ENCODE results near the gene CPVL.

DNA sequence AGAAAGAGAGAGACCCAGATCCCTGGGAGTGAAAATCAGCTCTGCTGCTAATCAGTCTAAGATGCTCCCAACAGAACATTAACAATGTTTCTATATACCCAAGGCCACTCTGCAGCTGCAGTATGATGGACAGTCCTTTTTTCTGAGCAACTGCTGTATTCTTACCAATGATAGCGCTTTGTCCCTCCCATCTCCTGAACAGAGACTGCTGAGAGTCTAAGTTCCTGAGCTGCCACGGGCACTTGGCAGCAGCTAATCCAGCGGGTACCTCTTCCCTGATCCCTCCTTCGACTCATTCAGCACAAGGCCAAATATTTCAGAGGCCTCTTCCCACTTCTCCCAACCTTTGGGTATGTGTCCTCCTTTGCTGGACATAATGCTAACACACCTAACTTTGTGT is 7.7 kb downstream of the CPVL start:
- TF ChIP-seq, protein P1, sequence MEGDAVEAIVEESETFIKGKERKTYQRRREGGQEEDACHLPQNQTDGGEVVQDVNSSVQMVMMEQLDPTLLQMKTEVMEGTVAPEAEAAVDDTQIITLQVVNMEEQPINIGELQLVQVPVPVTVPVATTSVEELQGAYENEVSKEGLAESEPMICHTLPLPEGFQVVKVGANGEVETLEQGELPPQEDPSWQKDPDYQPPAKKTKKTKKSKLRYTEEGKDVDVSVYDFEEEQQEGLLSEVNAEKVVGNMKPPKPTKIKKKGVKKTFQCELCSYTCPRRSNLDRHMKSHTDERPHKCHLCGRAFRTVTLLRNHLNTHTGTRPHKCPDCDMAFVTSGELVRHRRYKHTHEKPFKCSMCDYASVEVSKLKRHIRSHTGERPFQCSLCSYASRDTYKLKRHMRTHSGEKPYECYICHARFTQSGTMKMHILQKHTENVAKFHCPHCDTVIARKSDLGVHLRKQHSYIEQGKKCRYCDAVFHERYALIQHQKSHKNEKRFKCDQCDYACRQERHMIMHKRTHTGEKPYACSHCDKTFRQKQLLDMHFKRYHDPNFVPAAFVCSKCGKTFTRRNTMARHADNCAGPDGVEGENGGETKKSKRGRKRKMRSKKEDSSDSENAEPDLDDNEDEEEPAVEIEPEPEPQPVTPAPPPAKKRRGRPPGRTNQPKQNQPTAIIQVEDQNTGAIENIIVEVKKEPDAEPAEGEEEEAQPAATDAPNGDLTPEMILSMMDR (IDR thresholded peaks at IDR 0.05; ENCODE audit: low read depth, low read length): no peak
- no peak for TF ChIP-seq EZH2phosphoT487 (IDR thresholded peaks at IDR 0.05; ENCODE audit: low read depth)

Data from OCI-LY3 (cell line).